ENCODE data around the gene MRRF.

The MRRF gene, protein sequence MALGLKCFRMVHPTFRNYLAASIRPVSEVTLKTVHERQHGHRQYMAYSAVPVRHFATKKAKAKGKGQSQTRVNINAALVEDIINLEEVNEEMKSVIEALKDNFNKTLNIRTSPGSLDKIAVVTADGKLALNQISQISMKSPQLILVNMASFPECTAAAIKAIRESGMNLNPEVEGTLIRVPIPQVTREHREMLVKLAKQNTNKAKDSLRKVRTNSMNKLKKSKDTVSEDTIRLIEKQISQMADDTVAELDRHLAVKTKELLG

DNA sequence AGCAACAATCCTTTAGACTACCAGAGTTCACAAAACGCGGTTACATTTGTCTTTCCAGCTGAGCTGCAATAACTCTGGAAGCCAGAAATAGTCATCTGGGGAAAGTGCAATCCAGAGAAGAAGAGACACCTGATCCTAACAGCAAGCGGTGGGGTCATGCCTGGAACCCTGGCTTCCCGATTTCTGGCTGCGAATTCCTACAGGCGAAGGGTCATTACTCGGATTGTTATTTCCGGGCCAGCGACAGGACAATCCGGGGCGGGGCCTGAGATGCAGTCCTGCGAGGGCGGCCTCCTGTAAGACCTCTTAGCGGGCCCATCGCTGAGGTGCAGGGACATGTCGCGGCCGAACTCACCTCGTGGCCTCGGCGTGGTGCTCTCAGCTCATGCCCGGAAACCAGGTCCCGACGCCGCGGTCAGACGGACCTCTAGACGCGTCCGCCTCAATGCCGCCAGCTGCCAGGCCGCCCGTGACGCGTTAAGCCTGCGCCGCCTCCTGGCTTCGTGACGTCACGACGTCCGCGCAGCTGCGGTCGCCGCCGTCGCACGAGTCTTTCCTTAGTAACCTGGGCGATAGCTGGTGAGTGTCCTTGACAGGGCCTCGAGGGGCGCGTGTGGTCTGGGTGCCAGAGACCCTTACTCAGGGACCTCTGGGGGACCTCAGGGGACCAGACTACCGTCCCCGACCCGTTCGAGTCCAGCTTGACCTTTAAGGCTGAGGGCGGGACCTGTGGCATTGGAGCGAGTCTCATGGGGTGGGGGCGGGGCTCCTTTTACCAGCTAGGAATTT lies at the start of gene MRRF, which contains the start of gene RBM18:
Gene MRRF (plus strand): TSS at position 523 of the 789 bp plus-strand sequence. CDS start 6,010 bp downstream, outside the sequence.
Gene RBM18 (minus strand): TSS at position 481 of the 789 bp plus-strand sequence. CDS start 3,348 bp downstream, outside the sequence.
- peak; percentile 99 for DNase-seq

DNA sequence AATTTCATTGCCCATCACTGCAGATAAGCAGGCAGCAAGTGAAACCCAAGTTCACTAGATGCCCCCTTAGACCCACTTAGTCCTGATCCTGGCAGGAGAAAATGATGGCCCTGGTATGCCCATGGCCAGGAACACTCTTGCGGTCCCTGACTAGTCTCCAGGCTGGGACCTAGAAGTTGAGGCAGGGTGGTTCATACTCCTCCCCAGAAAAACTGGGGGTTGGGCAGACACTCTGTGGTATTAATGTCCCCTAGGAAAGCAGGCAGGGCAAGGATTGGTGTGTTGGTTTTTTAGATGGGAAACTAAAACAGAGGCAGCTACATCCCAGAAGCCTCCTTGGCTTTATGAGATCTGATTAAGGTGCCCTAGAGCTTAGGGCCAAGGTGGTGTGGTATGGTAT lies 49.0 kb upstream of the MRRF start:
- DNase-seq, result no peak

DNA sequence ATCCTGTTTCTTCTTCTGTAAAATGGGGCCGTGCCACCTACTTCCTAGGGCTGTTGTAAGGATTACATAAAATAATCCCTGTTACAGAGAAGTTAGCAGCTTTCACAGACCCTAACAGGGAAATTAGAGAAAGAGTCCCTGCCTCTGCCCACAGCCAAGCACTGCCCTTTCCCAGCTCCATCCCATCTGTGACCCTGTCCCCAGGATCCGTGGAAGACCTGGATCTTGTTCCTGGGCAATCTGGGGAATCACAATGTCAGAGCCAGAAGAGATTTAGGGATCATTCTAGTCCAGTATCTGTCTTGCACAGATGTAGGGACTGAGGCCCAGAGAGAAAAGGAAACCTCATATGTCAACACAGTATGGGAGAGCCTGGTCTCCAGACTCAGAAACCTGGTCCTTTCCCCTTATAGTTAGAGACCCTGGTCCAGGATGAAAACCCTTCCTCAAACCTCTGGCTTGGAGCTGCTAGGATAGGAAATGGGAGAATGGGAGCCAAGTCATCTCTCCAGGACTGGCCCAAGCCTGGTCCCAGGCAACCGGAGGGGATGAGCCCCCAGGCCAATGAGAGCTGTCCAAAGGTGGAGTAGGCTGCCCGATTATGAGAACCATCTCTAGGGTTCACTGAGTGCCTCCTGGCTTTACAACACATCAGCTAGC lies 48.4 kb upstream of the MRRF start:
- no peak for DNase-seq

DNA sequence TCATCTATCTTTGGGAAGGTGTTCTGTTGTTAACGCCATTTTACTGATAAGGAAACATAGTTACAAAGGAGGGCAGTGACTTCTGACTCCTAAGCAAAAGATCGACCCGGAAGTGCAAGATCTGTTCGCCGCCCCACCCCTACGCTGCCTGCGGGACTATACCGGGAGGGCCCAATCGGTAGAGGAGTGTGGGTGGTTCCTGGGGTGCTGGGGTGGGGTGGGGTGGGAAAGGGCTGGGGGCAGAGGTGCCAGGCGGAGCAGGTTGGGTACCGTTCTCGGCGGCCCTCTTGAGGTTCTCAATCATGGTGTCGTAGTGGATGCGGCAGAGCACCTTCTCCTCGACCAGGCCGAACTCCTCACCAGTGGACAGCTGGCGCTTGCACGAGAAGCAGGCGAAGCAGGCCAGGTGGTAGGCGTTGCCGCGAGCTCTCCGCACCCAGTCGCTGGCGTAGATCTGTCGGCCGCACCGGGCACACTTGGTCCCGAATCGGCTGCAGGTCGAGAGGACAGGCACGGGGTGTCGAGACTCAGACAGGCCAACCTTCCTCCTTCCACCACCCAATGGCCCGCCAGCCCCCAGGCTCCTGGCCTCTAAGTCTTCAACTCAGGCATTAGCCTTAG lies 47.8 kb upstream of the MRRF start:
- DNase-seq, result peak; percentile 44

DNA sequence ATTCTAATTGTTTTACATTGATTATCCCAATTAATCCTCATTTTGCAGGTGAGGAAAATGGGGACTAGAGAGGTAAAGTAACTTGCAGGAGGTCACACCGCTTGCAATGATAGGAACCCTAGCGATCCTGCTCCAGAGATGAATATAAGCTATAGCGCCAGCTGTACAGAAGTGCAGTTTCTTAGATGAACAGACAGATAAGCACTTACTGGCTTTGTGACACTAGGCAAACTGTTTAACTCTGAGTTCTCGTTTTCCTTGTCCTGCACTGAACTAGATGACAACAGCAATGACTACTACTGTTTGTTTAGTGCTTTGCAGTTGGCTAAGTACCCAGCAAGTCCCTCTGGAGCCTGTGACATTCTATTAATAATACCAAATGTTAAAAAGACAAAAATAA lies 47.0 kb upstream of the MRRF start:
- DNase-seq, result no peak

- DNase-seq, result no peak
These were observed 46.4 kb upstream of the MRRF start for GRCh38 chr9:122218071-122218934.

DNA sequence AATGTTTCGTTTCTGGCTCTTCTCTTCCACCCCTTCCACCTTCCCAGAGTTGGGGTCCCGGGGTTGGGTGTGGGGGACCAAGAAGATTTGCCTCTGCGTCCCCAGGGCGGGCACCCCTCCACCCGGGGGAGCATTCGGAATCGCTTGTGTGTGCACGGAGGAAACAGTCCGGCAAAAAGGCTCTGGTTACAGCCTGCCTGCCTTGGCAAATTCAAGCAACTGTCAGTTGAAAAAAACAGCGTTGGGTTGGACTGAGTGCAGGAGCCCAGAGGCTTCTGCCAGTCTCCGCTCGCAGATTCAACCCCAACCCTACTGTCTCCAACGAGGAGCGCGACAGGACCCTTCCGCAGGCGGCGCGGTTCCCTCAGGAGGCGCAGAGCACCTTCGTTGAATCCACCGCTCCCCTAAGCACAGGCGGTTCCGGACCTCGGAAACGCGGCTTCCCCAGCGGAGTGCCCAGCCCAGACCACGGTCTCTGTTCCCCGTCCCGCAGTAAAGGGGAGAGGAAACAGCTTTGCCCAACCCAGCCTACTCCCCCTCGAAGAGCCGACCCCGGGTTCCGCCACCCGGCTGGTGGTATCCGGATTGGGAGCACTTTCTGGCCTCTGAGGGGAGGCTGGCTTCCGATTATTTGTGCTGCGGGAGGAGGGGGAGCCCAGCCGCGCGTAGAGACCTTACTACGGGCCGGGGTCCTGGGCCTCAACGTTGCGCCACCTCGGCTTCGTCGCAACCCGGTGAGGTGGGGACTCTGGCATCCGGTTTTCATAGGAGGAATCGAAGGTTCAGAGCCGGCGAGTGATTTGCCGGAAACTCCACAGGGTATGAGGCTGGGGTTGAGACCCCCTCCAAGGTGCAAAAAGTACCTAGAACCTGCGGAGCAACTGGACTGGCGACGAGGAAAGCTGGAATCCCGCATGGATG lies 45.5 kb upstream of the MRRF start:
- peak; percentile 83 for DNase-seq

- peak; percentile 85 for DNase-seq
These were observed 44.6 kb upstream of the MRRF start for GRCh38 chr9:122219856-122220672.

DNA sequence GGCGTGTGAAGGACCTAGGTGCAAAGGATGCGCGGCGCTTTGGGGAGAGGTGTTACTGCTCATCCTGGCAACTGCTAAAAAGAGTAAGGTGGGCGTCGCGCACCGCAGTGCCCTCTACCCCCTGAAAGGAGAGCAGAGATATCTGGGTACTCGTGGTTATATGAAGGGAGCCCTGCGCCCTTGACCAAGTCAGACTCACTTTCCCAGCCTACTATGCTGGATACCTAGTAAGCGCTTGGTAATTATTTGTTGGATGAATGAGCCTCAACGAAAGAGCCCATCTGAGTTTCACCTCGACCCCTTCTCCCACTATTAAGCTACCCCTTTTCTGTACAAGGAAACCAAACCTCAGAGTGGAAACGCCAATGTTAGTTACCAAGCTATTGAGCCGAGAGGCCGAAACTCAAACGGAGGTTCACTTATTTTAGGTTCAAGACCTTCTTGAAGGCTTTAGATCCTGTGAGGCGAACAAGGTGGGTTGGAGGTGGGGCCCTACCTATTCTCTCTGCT lies 44.0 kb upstream of the MRRF start:
- DNase-seq, result no peak

- peak; percentile 49 for DNase-seq
These were observed 43.4 kb upstream of the MRRF start for GRCh38 chr9:122221183-122221811.

- DNase-seq, result no peak
These were observed 41.9 kb upstream of the MRRF start for GRCh38 chr9:122222791-122223190.

GRCh38 chr9:122223435-122223834 lies 41.2 kb upstream of the MRRF start:
- DNase-seq, result no peak

DNA sequence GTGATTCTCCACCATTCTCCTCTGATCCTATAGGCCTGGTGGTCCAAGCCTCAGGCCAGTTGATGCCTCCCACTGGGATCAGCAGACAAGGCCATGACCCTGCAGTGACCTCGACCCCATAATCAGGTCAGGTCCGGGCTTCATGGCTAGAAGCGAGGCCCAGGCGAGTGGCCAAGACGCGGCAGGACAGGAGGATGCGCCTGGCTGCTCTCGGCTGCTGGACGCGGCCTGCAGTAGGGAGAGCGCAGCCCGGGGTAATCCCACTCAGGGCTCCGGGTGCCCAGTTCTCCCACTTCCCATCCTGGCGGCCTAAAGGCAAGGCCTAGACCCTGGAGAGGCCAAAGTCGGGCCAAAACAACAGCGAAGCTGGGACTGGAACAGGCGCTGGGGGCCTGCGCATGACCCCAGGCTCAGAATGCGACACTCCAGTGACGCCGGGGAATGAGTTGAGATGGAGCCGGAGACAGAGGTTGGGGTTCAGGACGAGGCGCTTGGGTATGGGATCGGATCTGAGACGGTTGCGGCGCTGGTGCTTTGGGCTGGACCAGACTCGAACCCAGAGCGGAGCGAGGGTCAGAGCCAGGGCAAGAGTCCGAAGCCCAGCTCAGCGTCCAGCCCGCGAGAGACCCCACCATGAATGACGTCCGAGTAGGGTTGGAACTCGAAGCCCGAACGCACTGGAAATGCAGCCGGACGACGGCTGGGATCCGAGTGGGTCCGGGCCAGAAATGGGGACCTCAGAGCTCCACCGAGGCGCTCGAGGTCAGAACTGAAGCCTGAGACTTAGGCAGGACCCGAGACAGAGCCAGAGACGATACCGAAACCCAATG lies 39.2 kb upstream of the MRRF start:
- DNase-seq, result peak; percentile 55

GRCh38 chr9:122226142-122226757 lies 38.4 kb upstream of the MRRF start:
- peak; percentile 69 for DNase-seq

GRCh38 chr9:122226758-122227574 lies 37.7 kb upstream of the MRRF start:
- peak; percentile 63 for DNase-seq

GRCh38 chr9:122227575-122227900 lies 37.1 kb upstream of the MRRF start:
- DNase-seq, result no peak

- peak; percentile 72 for DNase-seq
These were observed 36.5 kb upstream of the MRRF start for GRCh38 chr9:122228191-122228567.
